Smooth muscle cell (in vitro differentiated cells): ENCODE data around the gene GDF15. TPM values are rescaled to one million over a fixed set of nuclear protein-coding genes. Genes with fewer than 3 reads are reported as not detected.

Experiments
- DNase-seq: peaks from one replicate; lab custom pipeline; 2025; ENCODE audit not compliant: unreplicated experiment; lab: John Stamatoyannopoulos, UW
- H2AFZ ChIP-seq: fragments of 200-600 bp; sonication (generic); 2 replicates; pipeline ENCODE4 v1.6.0; 2016; ENCODE audit warnings: antibody characterized with exemption, low read depth, mild to moderate bottlenecking
- H3F3A ChIP-seq: fragments of 200-600 bp; sonication (generic); 2 replicates; pipeline ENCODE4 v1.6.0; 2017; ENCODE audit warnings: antibody characterized with exemption, low read depth
- H3K27ac ChIP-seq: fragments of 200-600 bp; sonication (generic); 2 replicates; pipeline ENCODE4 v1.5.1; 2016; ENCODE audit warnings: low read depth, mild to moderate bottlenecking
- H3K27me3 ChIP-seq: fragments of 200-600 bp; sonication (generic); 2 replicates; pipeline ENCODE4 v1.6.1; 2016; ENCODE audit warnings: low read depth, mild to moderate bottlenecking
- H3K36me3 ChIP-seq: fragments of 200-600 bp; sonication (generic); 2 replicates; pipeline ENCODE4 v1.5.1; 2016; ENCODE audit warnings: low read depth
- H3K4me1 ChIP-seq: fragments of 200-600 bp; sonication (generic); 2 replicates; pipeline ENCODE4 v1.5.1; 2016; ENCODE audit warnings: low read depth
- H3K4me2 ChIP-seq: fragments of 200-600 bp; sonication (generic); 2 replicates; pipeline ENCODE4 v1.6.0; 2016; ENCODE audit warnings: mild to moderate bottlenecking
- H3K4me3 ChIP-seq: fragments of 200-600 bp; sonication (generic); 2 replicates; pipeline ENCODE4 v1.5.1; 2016; ENCODE audit warnings: mild to moderate bottlenecking
- H3K79me2 ChIP-seq: fragments of 200-600 bp; sonication (generic); 2 replicates; pipeline ENCODE4 v1.6.0; 2016; ENCODE audit warnings: low read depth, mild to moderate bottlenecking
- H3K9ac ChIP-seq: fragments of 200-600 bp; sonication (generic); 2 replicates; pipeline ENCODE4 v1.6.0; 2016; ENCODE audit warnings: low read depth
- H3K9me3 ChIP-seq: fragments of 200-600 bp; sonication (generic); replicated peaks from 2 replicates; pipeline ENCODE4 v1.5.1; 2016; ENCODE audit warnings: low read depth
- H4K20me1 ChIP-seq: fragments of 200-600 bp; sonication (generic); 2 replicates; pipeline ENCODE4 v1.6.0; 2016; ENCODE audit warnings: low read depth
- CTCF ChIP-seq: fragments of 200-600 bp; sonication (generic); IDR thresholded peaks from 2 replicates; pipeline ENCODE4 v1.5.1; 2017; ENCODE audit warnings: borderline replicate concordance, mild to moderate bottlenecking, antibody characterized with exemption; ENCODE audit not compliant: insufficient read depth, poor library complexity, severe bottlenecking
- WGBS: methylation state at CpG from one replicate; pipeline ENCODE4 v1.1.7; 2016; ENCODE audit warnings: low lambda C conversion rate; 5-methylcytosine and 5-hydroxymethylcytosine counted together
- polyA plus RNA-seq: library from polyadenylated mRNA; unstranded; fragments of >200 nt; fragmentation: Nextera tagmentation; extraction: Ambion mirVana; gene quantifications from 2 replicates; pipeline ENCODE4 v1.2.1, GENCODE V29; 2016
- total RNA-seq: library from RNA; depleted of rRNA; stranded (reverse); fragments of >200 nt; gene quantifications from 2 replicates; pipeline ENCODE4 v1.2.3, GENCODE V29; 2014

Gene GDF15
- total and polyA plus RNA-seq, 2 experiments from 2014 or later: 30.9 to 42.8 TPM

- WGBS: 10% methylated on average over 25 of the region's 60 CpGs
Measured at GRCh38 chr19:18433735-18434398, 47.9 kb downstream of the GDF15 start.

GRCh38 chr19:18434411-18435175, 48.6 kb downstream of the GDF15 start:
- Histone ChIP-seq H3K9me3 (no peaks in the 10 kb centered on the region), H3K9ac (peak overlapping the region; percentile 62), H3K4me2 (peak overlapping the region; percentile 95), H3K27ac (peak overlapping the region; percentile 53), H4K20me1 (peaks cover 14% of the 10 kb centered on the region), H3K36me3 (no peaks in the 10 kb centered on the region), H3K4me3 (peak overlapping the region; percentile 67), H3K27me3 (no peaks in the 10 kb centered on the region), H3K79me2 (peaks cover 7% of the 10 kb centered on the region), H2AFZ (no peak overlapping the region), H3K4me1 (peaks cover 39% of the 10 kb centered on the region), H3F3A (peaks cover 19% of the 10 kb centered on the region)
- DNase-seq: no peak
- TF ChIP-seq CTCF: no peak
- 88% methylated on average over 20 of the region's 21 CpGs for WGBS

More at GRCh38 chr19:18433735-18434398, 47.9 kb downstream of the GDF15 start:
- H2AFZ ChIP-seq: no peak overlapping the region
- H3K9me3 ChIP-seq: no peaks in the 10 kb centered on the region
- H3K4me3 ChIP-seq: peak overlapping the region; percentile 67
- DNase-seq: no peak
- H3K79me2 ChIP-seq: peaks cover 7% of the 10 kb centered on the region
- peaks cover 35% of the 10 kb centered on the region for H3K4me1 ChIP-seq
- H3K4me2 ChIP-seq: peak overlapping the region; percentile 95
- peaks cover 14% of the 10 kb centered on the region for H4K20me1 ChIP-seq
- H3K9ac ChIP-seq: peak overlapping the region; percentile 68
- peak overlapping the region; percentile 53 for H3K27ac ChIP-seq
- no peaks in the 10 kb centered on the region for H3K36me3 ChIP-seq
- TF ChIP-seq CTCF: no peak
- H3F3A ChIP-seq: peaks cover 13% of the 10 kb centered on the region
- H3K27me3 ChIP-seq: no peaks in the 10 kb centered on the region

- WGBS: 98% methylated on average over 33 of the region's 49 CpGs
- no peak overlapping the region for H3K9ac ChIP-seq
- DNase-seq: no peak
- peaks cover 36% of the 10 kb centered on the region for H3K4me1 ChIP-seq
- H3K27ac ChIP-seq: no peak overlapping the region
- H3K4me2 ChIP-seq: no peak overlapping the region
- peaks cover 14% of the 10 kb centered on the region for H4K20me1 ChIP-seq
- H3K79me2 ChIP-seq: peaks cover 7% of the 10 kb centered on the region
- H3K27me3 ChIP-seq: no peaks in the 10 kb centered on the region
- no peak for TF ChIP-seq CTCF
- H3K9me3 ChIP-seq: no peaks in the 10 kb centered on the region
- no peak overlapping the region for H2AFZ ChIP-seq
- H3F3A ChIP-seq: peaks cover 25% of the 10 kb centered on the region
- H3K36me3 ChIP-seq: no peaks in the 10 kb centered on the region
- no peak overlapping the region for H3K4me3 ChIP-seq
Measured at GRCh38 chr19:18435178-18435841, 49.4 kb downstream of the GDF15 start.
